ENCODE results near the gene WNT2.

Gene WNT2

GRCh38 chr7:117225536-117225935, 97.3 kb downstream of the WNT2 start:
- no peak for DNase-seq (ENCODE audit: extremely low spot score)
- CTCF ChIA-PET, result interaction anchor here (0.6 kb wide), 1 partner anchor 14 kb away, joined by 4 read pairs; no protein-coding TSS in a partner anchor
- TF ChIP-seq SP1 (IDR thresholded peaks at IDR 0.05), result no peak
- no peak for TF ChIP-seq LEF1 (IDR thresholded peaks at IDR 0.05; ENCODE audit: borderline replicate concordance)
- TF ChIP-seq HDGF (IDR thresholded peaks at IDR 0.05; ENCODE audit: borderline replicate concordance), result no peak
- no peak for TF ChIP-seq ARNT (IDR thresholded peaks at IDR 0.05)
- no peak for TF ChIP-seq CTBP1 (IDR thresholded peaks at IDR 0.05; ENCODE audit: borderline replicate concordance)
- no peak for TF ChIP-seq ZNF384 (IDR thresholded peaks at IDR 0.05)
- TF ChIP-seq PKNOX1 (IDR thresholded peaks at IDR 0.05), result no peak
- no peak for TF ChIP-seq TARDBP (IDR thresholded peaks at IDR 0.05)
- no peak for TF ChIP-seq ELF4 (IDR thresholded peaks at IDR 0.05)
- TF ChIP-seq BHLHE40 (IDR thresholded peaks at IDR 0.05; ENCODE audit: borderline replicate concordance), result no peak
- POLR2A ChIA-PET, result no interaction called here

All from HEK293T (cell line).